BLaER1 treated with 17β-estradiol and CSF1 and Interleukin-3, amounts not matched to agents 10 nM and 100 nM (cell line): ENCODE data around the gene CALCOCO2.
"Not testable (repeated sequence)": the region's sequence is repeated elsewhere in the genome, so short reads cannot be mapped to it uniquely, and the experiment has no call there.

Source experiments
- H3K27ac ChIP-seq, 11 experiments: shearing (Covaris generic); formaldehyde crosslinking; 2 replicates each; pipeline ENCODE4 v1.8.1; 2022
- H3K27me3 ChIP-seq, 11 experiments: shearing (Covaris generic); formaldehyde crosslinking; 2 replicates each; pipeline ENCODE4 v1.8.1; 2022
- H3K36me3 ChIP-seq, 11 experiments: shearing (Covaris generic); formaldehyde crosslinking; 2 replicates each; pipeline ENCODE4 v1.8.1; 2022
- H3K4me1 ChIP-seq, 10 experiments: shearing (Covaris generic); formaldehyde crosslinking; 2 replicates each; pipeline ENCODE4 v1.8.1; 2022
- H3K4me2 ChIP-seq, 11 experiments: shearing (Covaris generic); formaldehyde crosslinking; 2 replicates each; pipeline ENCODE4 v1.8.1; 2022
- H3K4me3 ChIP-seq, 10 experiments: shearing (Covaris generic); formaldehyde crosslinking; 2 replicates each; pipeline ENCODE4 v1.8.1; 2022
- H3K9ac ChIP-seq, 11 experiments: shearing (Covaris generic); formaldehyde crosslinking; 2 replicates each; pipeline ENCODE4 v1.8.1; 2022
- H3K9me3 ChIP-seq, 11 experiments: shearing (Covaris generic); formaldehyde crosslinking; replicated peaks in 1 of 11; 2 replicates each; pipeline ENCODE4 v1.8.1; 2022
- H4K20me1 ChIP-seq, 11 experiments: shearing (Covaris generic); formaldehyde crosslinking; 2 replicates each; pipeline ENCODE4 v1.8.1; 2022
- Cebpa-rat ChIP-seq, 11 experiments: shearing (Covaris generic); IDR thresholded peaks; 2 replicates each; pipeline ENCODE4 v1.8.1; 2022

CALCOCO2 gene

GRCh38 chr17:48860034-48860433, 29.2 kb downstream of the CALCOCO2 start:
- peaks cover 79 to 98% (median 90%) of the 10 kb centered on the region in 11 experiments for H3K36me3 ChIP-seq
- H3K4me1 ChIP-seq, result peaks cover 0 to 39% (median 19%) of the 10 kb centered on the region in 10 experiments; a peak in 17 of 20 replicates
- no peak for TF ChIP-seq Cebpa-rat (IDR thresholded peaks at IDR 0.05)
- H3K4me3 ChIP-seq, result 0 out of 20 replicates have a peak overlapping the region, but pooled peaks of 1 of the 10 experiments have one; percentile 2
- peak overlapping the region in 2 of 11 experiments; percentile 19 to 47; a peak in 2 of 22 replicates for H3K9ac ChIP-seq
- H4K20me1 ChIP-seq, result no peaks in the 10 kb centered on the region
- H3K4me2 ChIP-seq, result peak overlapping the region in 9 of 11 experiments; percentile 18 to 73 (median 66); a peak in 16 of 22 replicates
- no peaks in the 10 kb centered on the region; a peak in 1 of 22 replicates for H3K9me3 ChIP-seq
- H3K27ac ChIP-seq, result peak overlapping the region in 5 of 11 experiments; percentile 27 to 65 (median 61); a peak in 9 of 22 replicates
- H3K27me3 ChIP-seq, result no peaks in the 10 kb centered on the region

GRCh38 chr17:48860456-48860855, 29.6 kb downstream of the CALCOCO2 start:
- Histone ChIP-seq H3K27me3 (no peaks in the 10 kb centered on the region), H3K9ac (peak overlapping the region in 3 of 11 experiments; percentile 1 to 47 (median 19); a peak in 3 of 22 replicates), H3K4me2 (peak overlapping the region in 9 of 11 experiments; percentile 18 to 73 (median 66); a peak in 17 of 22 replicates), H4K20me1 (no peaks in the 10 kb centered on the region), H3K36me3 (peaks cover 75 to 98% (median 88%) of the 10 kb centered on the region in 11 experiments), H3K4me3 (0 out of 20 replicates have a peak overlapping the region, but pooled peaks of 1 of the 10 experiments have one; percentile 2), H3K27ac (peak overlapping the region in 6 of 11 experiments; percentile 16 to 65 (median 60); a peak in 10 of 22 replicates), H3K9me3 (no peaks in the 10 kb centered on the region; a peak in 1 of 22 replicates), H3K4me1 (peaks cover 0 to 35% (median 17%) of the 10 kb centered on the region in 10 experiments; a peak in 17 of 20 replicates)
- TF ChIP-seq Cebpa-rat (IDR thresholded peaks at IDR 0.05), result no peak

GRCh38 chr17:48868916-48869500, 38.2 kb downstream of the CALCOCO2 start:
- peaks cover 0 to 8% (median 0%) of the 10 kb centered on the region in 11 experiments; a peak in 3 of 22 replicates for H3K27me3 ChIP-seq
- peak overlapping the region in 7 of 11 experiments; percentile 18 to 85 (median 54); a peak in 10 of 22 replicates for H3K4me2 ChIP-seq
- no peak overlapping the region for H3K9ac ChIP-seq
- peaks cover 0 to 6% (median 0%) of the 10 kb centered on the region in 11 experiments; a peak in 1 of 22 replicates for H4K20me1 ChIP-seq
- no peak overlapping the region for H3K27ac ChIP-seq
- H3K36me3 ChIP-seq, result peaks cover 9 to 26% (median 22%) of the 10 kb centered on the region in 11 experiments
- H3K4me1 ChIP-seq, result peaks cover 7 to 52% (median 49%) of the 10 kb centered on the region in 10 experiments; a peak in 19 of 20 replicates
- H3K4me3 ChIP-seq, result no peak overlapping the region
- no peak for TF ChIP-seq Cebpa-rat (IDR thresholded peaks at IDR 0.05)
- H3K9me3 ChIP-seq, result no peaks in the 10 kb centered on the region

- Histone ChIP-seq H3K9me3 (no peaks in the 10 kb centered on the region), H3K36me3 (peaks cover under 1 to 18% (median 13%) of the 10 kb centered on the region in 11 experiments; a peak in 19 of 22 replicates), H3K27me3 (peaks cover 0 to 8% (median 0%) of the 10 kb centered on the region in 11 experiments; a peak in 3 of 22 replicates), H4K20me1 (peaks cover 0 to 6% (median 0%) of the 10 kb centered on the region in 11 experiments; a peak in 1 of 22 replicates), H3K27ac (no peak overlapping the region), H3K4me2 (peak overlapping the region in 9 of 11 experiments; percentile 11 to 85 (median 48); a peak in 13 of 22 replicates), H3K4me3 (no peak overlapping the region), H3K4me1 (peaks cover 7 to 52% (median 49%) of the 10 kb centered on the region in 10 experiments; a peak in 19 of 20 replicates), H3K9ac (no peak overlapping the region)
- no peak for TF ChIP-seq Cebpa-rat (IDR thresholded peaks at IDR 0.05)
Measured at GRCh38 chr17:48869821-48870318, 39.0 kb downstream of the CALCOCO2 start.

- H3K4me3 ChIP-seq, result no peak overlapping the region
- H4K20me1 ChIP-seq, result peaks cover 0 to 6% (median 0%) of the 10 kb centered on the region in 11 experiments; a peak in 1 of 22 replicates
- TF ChIP-seq Cebpa-rat (IDR thresholded peaks at IDR 0.05), result no peak
- peaks cover 0 to 6% (median 3%) of the 10 kb centered on the region in 11 experiments; a peak in 6 of 22 replicates for H3K36me3 ChIP-seq
- H3K9ac ChIP-seq, result no peak overlapping the region
- no peak overlapping the region for H3K27ac ChIP-seq
- peaks cover 0 to 8% (median 0%) of the 10 kb centered on the region in 11 experiments; a peak in 3 of 22 replicates for H3K27me3 ChIP-seq
- H3K4me2 ChIP-seq, result peak overlapping the region in 5 of 11 experiments; percentile 41 to 85 (median 64); a peak in 7 of 22 replicates
- H3K4me1 ChIP-seq, result peaks cover 7 to 52% (median 49%) of the 10 kb centered on the region in 10 experiments; a peak in 19 of 20 replicates
- H3K9me3 ChIP-seq, result no peaks in the 10 kb centered on the region
Measured at GRCh38 chr17:48871035-48871550, 40.3 kb downstream of the CALCOCO2 start.

DNA sequence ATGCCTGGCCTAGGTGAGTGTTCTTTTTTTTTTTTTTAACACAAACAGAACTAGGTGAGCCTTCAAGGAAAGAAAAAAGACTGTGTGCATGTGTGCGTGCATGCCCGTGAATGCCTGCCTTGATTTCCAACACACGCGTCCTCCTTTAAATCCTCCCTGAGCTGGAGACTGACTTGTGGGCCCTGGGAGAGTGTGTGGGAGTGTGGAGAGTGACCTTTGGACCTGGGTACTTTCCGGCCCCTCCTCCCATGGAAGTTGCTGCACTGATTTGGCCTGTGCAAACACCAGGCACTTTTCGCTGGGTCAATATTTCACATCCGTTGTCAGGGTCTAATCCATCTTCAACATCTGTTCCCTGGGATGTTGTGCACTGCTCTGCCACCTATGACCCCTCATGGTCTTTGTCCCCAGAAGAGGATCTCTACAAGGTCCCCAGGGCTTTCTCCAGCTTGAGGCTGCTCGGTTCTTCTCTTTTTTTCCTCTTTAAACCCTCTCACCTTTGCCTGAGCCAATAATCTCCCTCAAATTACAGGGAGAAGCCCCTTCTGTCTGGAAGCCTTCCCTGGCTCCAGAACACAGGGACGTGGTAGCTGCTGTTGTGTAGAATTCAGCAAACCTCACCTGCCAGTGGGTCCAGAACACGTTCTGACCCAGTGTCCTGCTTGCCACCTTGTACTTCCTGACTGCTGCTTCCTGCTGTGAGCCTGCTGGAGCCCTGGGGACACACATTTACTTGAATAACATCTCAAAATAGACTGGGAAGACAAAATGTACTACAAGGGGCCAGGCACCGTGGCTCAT, 40.9 kb downstream of the CALCOCO2 start:
- H3K36me3 ChIP-seq, result no peaks in the 10 kb centered on the region
- H4K20me1 ChIP-seq, result peaks cover 0 to 6% (median 0%) of the 10 kb centered on the region in 11 experiments; a peak in 1 of 22 replicates
- TF ChIP-seq Cebpa-rat (IDR thresholded peaks at IDR 0.05), result no peak
- H3K27me3 ChIP-seq, result peaks cover 0 to 8% (median 0%) of the 10 kb centered on the region in 11 experiments; a peak in 3 of 22 replicates
- H3K27ac ChIP-seq, result no peak overlapping the region
- H3K4me2 ChIP-seq, result peak overlapping the region in 9 of 11 experiments; percentile 10 to 85 (median 64); a peak in 16 of 22 replicates
- no peaks in the 10 kb centered on the region for H3K9me3 ChIP-seq
- peaks cover 7 to 54% (median 50%) of the 10 kb centered on the region in 10 experiments; a peak in 19 of 20 replicates for H3K4me1 ChIP-seq
- peak overlapping the region in 2 of 11 experiments; percentile 14 to 41; a peak in 1 of 22 replicates for H3K9ac ChIP-seq
- H3K4me3 ChIP-seq, result no peak overlapping the region

DNA sequence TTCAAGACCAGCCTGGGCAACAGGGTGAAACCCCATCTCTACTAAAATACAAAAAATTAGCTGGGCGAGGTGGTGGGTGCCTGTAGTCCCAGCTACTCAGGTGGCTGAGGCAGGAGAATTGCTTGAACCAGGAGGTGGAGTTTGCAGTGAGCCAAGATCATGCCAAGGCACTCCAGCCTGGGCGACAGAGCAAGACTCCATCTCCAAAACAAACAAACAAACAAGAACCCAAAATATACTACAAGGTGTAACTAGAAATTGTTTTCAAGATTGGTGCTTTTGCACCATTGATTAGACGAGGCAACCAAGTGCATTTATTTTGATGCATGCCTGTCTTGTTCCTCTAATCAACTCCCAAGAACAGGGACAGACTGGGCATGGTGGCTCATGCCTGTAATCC, 41.6 kb downstream of the CALCOCO2 start:
- H3K27ac ChIP-seq, H3K9me3 ChIP-seq, H3K4me3 ChIP-seq, H3K27me3 ChIP-seq, H3K36me3 ChIP-seq, H4K20me1 ChIP-seq: not testable (repeated sequence)
- H3K4me2 ChIP-seq, result peak overlapping the region in 10 of 11 experiments; percentile 10 to 85 (median 64); a peak in 17 of 22 replicates
- peaks cover 12 to 61% (median 57%) of the 10 kb centered on the region in 10 experiments; a peak in 19 of 20 replicates for H3K4me1 ChIP-seq
- peak overlapping the region in 2 of 11 experiments; percentile 14 to 41; a peak in 1 of 22 replicates for H3K9ac ChIP-seq

DNA sequence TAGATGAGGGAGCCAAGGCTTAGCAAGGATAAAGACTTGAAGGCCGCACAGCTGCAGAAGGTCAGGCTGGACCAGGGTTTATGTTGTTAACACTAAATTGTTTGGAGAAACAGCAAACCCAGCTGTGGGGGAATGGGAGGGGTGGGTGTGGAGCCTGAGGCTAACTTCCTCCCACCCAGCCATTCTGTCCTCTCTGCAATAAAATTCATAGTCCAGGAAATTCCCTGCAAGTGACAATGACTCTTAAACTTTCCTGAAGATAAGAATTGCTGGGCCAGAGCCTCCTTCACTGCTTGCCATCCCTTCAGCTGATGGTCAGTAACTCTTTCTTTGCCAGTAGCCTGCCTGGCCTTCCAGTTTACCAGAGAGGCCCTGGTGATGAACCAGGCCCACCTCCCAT, 42.4 kb downstream of the CALCOCO2 start:
- no peak overlapping the region for H3K9ac ChIP-seq
- no peaks in the 10 kb centered on the region for H3K9me3 ChIP-seq
- H3K27ac ChIP-seq, result no peak overlapping the region
- H3K27me3 ChIP-seq, result peaks cover 0 to 8% (median 0%) of the 10 kb centered on the region in 11 experiments; a peak in 3 of 22 replicates
- TF ChIP-seq Cebpa-rat (IDR thresholded peaks at IDR 0.05), result no peak
- no peak overlapping the region for H3K4me3 ChIP-seq
- H3K4me2 ChIP-seq, result peak overlapping the region in 9 of 11 experiments; percentile 7 to 85 (median 52); a peak in 10 of 22 replicates
- peaks cover 12 to 69% (median 65%) of the 10 kb centered on the region in 10 experiments; a peak in 19 of 20 replicates for H3K4me1 ChIP-seq
- peaks cover 0 to 6% (median 0%) of the 10 kb centered on the region in 11 experiments; a peak in 1 of 22 replicates for H4K20me1 ChIP-seq
- no peaks in the 10 kb centered on the region for H3K36me3 ChIP-seq
